Gastroesophageal sphincter (tissue), 3 donors: ENCODE results near the gene SYNDIG1.

Experiments used
- EP300 ChIP-seq: sonication (generic); formaldehyde crosslinking; IDR thresholded peaks from one replicate; pipeline ENCODE4 v1.6.1; 2017; ENCODE audit warnings: antibody characterized with exemption, mild to moderate bottlenecking
- POLR2A ChIP-seq, 2 donors: fragments of 450-650 bp; IDR thresholded peaks; one replicate each; pipeline ENCODE4 v1.6.1; 2017; ENCODE audit warnings: antibody characterized with exemption in 2 of 2, mild to moderate bottlenecking in 2 of 2, moderate library complexity in 1 of 2
- POLR2AphosphoS5 ChIP-seq: sonication (generic); formaldehyde crosslinking; IDR thresholded peaks from one replicate; pipeline ENCODE4 v1.6.1; 2017; ENCODE audit warnings: antibody characterized with exemption
- TF ChIP-seq, protein P1 (sequence below), 4 experiments: fragments of 200-600 bp in 2 of 4; fragments of 450-650 bp in 2 of 4; sonication (generic) in 1 of 4; IDR thresholded peaks; one replicate each; pipeline ENCODE4 v1.5.1; 2017 to 2019; ENCODE audit warnings: antibody characterized with exemption in 4 of 4, mild to moderate bottlenecking in 2 of 4, moderate library complexity in 2 of 4

DNA sequence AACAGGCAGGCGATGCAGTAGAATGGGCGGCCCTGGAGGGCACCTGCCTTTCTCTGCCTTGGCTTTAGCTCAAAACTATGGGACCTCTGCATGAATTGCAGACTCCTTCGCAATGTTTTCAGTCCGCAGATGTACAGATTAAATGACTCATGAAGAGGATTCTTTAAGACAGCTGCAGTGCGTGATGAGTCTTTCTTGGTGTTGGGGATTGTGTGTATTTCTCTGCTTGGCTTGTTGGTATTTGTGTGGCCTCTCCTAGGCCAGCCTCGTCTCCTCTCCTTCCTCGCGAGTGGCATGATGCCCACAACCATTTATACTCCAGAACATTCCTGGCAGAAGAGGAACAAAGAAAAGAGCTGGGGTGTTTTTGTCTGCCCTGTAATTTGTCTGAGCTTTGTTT lies 110.6 kb downstream of the SYNDIG1 start:
- no peak for TF ChIP-seq POLR2A (IDR thresholded peaks at IDR 0.05)
- TF ChIP-seq EP300: no peak
- TF ChIP-seq, protein P1, sequence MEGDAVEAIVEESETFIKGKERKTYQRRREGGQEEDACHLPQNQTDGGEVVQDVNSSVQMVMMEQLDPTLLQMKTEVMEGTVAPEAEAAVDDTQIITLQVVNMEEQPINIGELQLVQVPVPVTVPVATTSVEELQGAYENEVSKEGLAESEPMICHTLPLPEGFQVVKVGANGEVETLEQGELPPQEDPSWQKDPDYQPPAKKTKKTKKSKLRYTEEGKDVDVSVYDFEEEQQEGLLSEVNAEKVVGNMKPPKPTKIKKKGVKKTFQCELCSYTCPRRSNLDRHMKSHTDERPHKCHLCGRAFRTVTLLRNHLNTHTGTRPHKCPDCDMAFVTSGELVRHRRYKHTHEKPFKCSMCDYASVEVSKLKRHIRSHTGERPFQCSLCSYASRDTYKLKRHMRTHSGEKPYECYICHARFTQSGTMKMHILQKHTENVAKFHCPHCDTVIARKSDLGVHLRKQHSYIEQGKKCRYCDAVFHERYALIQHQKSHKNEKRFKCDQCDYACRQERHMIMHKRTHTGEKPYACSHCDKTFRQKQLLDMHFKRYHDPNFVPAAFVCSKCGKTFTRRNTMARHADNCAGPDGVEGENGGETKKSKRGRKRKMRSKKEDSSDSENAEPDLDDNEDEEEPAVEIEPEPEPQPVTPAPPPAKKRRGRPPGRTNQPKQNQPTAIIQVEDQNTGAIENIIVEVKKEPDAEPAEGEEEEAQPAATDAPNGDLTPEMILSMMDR (IDR thresholded peaks at IDR 0.05): no peak
- TF ChIP-seq POLR2AphosphoS5: no peak
